Stimulated activated CD4-positive, alpha-beta T cell treated with anti-CD3 and anti-CD28 coated beads, Interleukin-1b, Interleukin-23, amount 100 ng/mL, for 24 hours (primary cell): ENCODE data around the gene CHKB.

ENCODE experiments used
- DNase-seq, 4 experiments: peaks; one replicate each; pipeline ENCODE4 v3.0.0-alpha.2; 2020; ENCODE audit warnings: low read depth in 4 of 4, low spot score in 1 of 4

CHKB gene

GRCh38 chr22:50600538-50600937 is 17.9 kb upstream of the CHKB start, which contains the start of gene MAPK8IP2:
MAPK8IP2 (plus strand) TSS chr22:50600793; CDS start chr22:50600819, 26 bp downstream.
- DNase-seq = no peak

GRCh38 chr22:50599816-50600455 is 17.3 kb upstream of the CHKB start:
- DNase-seq = peak in 3 of 4 experiments; percentile 37 to 46 (median 44)

GRCh38 chr22:50597097-50597496 is 14.4 kb upstream of the CHKB start:
- DNase-seq = no peak

- no peak for DNase-seq
These were observed 12.5 kb upstream of the CHKB start for GRCh38 chr22:50595189-50595588.

- DNase-seq = no peak
These were observed 4.8 kb upstream of the CHKB start for GRCh38 chr22:50587407-50587806.

- no peak for DNase-seq
These were observed 3.8 kb upstream of the CHKB start for GRCh38 chr22:50586416-50586815.

- no peak for DNase-seq
These were observed 3.1 kb upstream of the CHKB start for GRCh38 chr22:50585781-50586180.

GRCh38 chr22:50585238-50585637 is 2.6 kb upstream of the CHKB start:
- DNase-seq = no peak

- no peak for DNase-seq
These were observed 1.8 kb upstream of the CHKB start for GRCh38 chr22:50584106-50585096.

- DNase-seq = no peak
These were observed 729 bp upstream of the CHKB start for GRCh38 chr22:50583294-50583861.

GRCh38 chr22:50581950-50582492 is 628 bp downstream of the CHKB start:
- peak in 1 of 4 experiments; percentile 17 for DNase-seq

- DNase-seq = no peak
These were observed 1.4 kb downstream of the CHKB start for GRCh38 chr22:50581031-50581949.

- no peak for DNase-seq
These were observed 2.9 kb downstream of the CHKB start for GRCh38 chr22:50579752-50580151.

- DNase-seq = no peak
These were observed 3.8 kb downstream of the CHKB start for GRCh38 chr22:50578776-50579310.

GRCh38 chr22:50577987-50578775 is 4.5 kb downstream of the CHKB start, which contains the start of gene CPT1B:
CPT1B (minus strand) TSS chr22:50578427; CDS start chr22:50577915, 512 bp downstream.
- DNase-seq = no peak

- DNase-seq = no peak
These were observed 5.0 kb downstream of the CHKB start for GRCh38 chr22:50577697-50577986.

GRCh38 chr22:50576806-50577696 is 5.6 kb downstream of the CHKB start:
- no peak for DNase-seq

- no peak for DNase-seq
These were observed 6.6 kb downstream of the CHKB start for GRCh38 chr22:50576070-50576469.
